NCI-H2227 treated with DMSO at 0.1 percent for 48 hours (cell line): ENCODE results near the gene NCOA7.
"Not testable (repeated sequence)": the region's sequence is repeated elsewhere in the genome, so short reads cannot be mapped to it uniquely, and the experiment has no call there.

ENCODE experiments used
- DNase-seq: peaks from one replicate; lab custom pipeline; 2025; lab: John Stamatoyannopoulos, UW

NCOA7 gene

GRCh38 chr6:125948455-125948854 lies 157.7 kb downstream of the NCOA7 start:
- DNase-seq = no peak

GRCh38 chr6:125949069-125949468 lies 158.3 kb downstream of the NCOA7 start:
- DNase-seq = no peak

- DNase-seq = no peak
Observed at GRCh38 chr6:125950293-125950692, 159.5 kb downstream of the NCOA7 start.

GRCh38 chr6:125950716-125951115 lies 160.0 kb downstream of the NCOA7 start:
- not testable (repeated sequence) for DNase-seq

GRCh38 chr6:125951323-125951722 lies 160.6 kb downstream of the NCOA7 start:
- DNase-seq = no peak

GRCh38 chr6:125952764-125953501 lies 162.2 kb downstream of the NCOA7 start:
- no peak for DNase-seq

GRCh38 chr6:125953502-125953875 lies 162.7 kb downstream of the NCOA7 start:
- no peak for DNase-seq

- DNase-seq = no peak
Observed at GRCh38 chr6:125954735-125955339, 164.1 kb downstream of the NCOA7 start.

GRCh38 chr6:125955973-125956372 lies 165.2 kb downstream of the NCOA7 start:
- no peak for DNase-seq

GRCh38 chr6:125956506-125957390 lies 166.0 kb downstream of the NCOA7 start, which contains the start of gene HINT3:
HINT3 (plus strand) TSS chr6:125956770; CDS start chr6:125956978, 208 bp downstream.
- peak; percentile 92 for DNase-seq

- no peak for DNase-seq
Observed at GRCh38 chr6:125957391-125957693, 166.6 kb downstream of the NCOA7 start.

- DNase-seq = peak; percentile 20
Observed at GRCh38 chr6:125957845-125958244, 167.1 kb downstream of the NCOA7 start.

GRCh38 chr6:125959041-125959440 lies 168.3 kb downstream of the NCOA7 start:
- no peak for DNase-seq

GRCh38 chr6:125961117-125961516 lies 170.4 kb downstream of the NCOA7 start:
- no peak for DNase-seq

- no peak for DNase-seq
Observed at GRCh38 chr6:125962900-125963497, 172.2 kb downstream of the NCOA7 start.

- no peak for DNase-seq
Observed at GRCh38 chr6:125963817-125964216, 173.1 kb downstream of the NCOA7 start.

- DNase-seq = no peak
Observed at GRCh38 chr6:125966569-125966968, 175.8 kb downstream of the NCOA7 start.

GRCh38 chr6:125968493-125968892 lies 177.7 kb downstream of the NCOA7 start:
- DNase-seq = no peak

GRCh38 chr6:125970760-125971159 lies 180.0 kb downstream of the NCOA7 start:
- DNase-seq = no peak

GRCh38 chr6:125972478-125972877 lies 181.7 kb downstream of the NCOA7 start:
- DNase-seq = not testable (repeated sequence)

GRCh38 chr6:125974214-125974866 lies 183.6 kb downstream of the NCOA7 start:
- peak; percentile 27 for DNase-seq

- DNase-seq = no peak
Observed at GRCh38 chr6:125979101-125979500, 188.3 kb downstream of the NCOA7 start.
